ENCODE measurements around the gene DNAH8. TPM values are rescaled to one million over a fixed set of nuclear protein-coding genes. Genes with fewer than 3 reads are reported as not detected.

Gene DNAH8
- total and polyA plus RNA-seq, 10 donors = 0.20 to 15.6 (median 5.2) TPM

DNA sequence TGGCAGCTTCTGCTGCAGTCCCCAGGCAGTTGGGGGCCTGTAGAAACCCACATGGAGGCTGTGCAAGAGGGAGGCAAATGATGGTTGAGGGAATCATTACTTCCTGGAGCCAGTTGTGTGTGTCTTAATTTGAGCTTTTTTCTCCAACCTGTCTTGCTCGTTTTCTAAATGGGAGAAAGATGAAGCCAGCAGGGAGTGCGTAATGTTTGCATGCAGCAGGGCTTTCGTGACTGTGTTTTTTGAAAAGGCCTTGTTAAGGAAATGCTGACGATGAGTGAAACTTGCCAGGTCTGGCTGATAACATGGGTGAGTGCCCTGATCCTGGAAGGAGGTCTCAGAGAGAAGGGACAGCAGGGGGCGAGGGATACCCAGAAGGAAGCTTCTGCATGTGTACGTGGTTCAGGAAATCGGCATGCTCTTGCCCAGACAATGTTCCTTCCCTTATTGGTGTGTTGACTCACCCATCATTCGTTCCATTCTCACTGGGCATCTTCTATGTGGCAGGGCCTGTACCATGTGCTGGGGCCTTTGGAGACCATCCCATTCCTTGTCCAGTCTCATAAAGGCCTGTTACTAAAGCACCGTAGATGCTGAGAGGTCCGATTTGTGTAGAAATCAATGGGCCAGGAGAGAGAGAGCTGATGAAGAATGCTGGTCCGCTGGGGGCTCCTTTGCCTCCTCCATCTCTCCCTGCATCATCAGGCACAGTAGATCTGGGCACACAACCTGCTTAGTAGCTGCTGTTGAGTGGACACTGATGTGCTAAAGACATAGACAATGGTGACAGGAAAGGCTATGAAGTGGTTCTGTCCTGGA, 360.9 kb downstream of the DNAH8 start:
- H3K27ac ChIP-seq = no peak overlapping the region
- no peak for DNase-seq
- no peak overlapping the region for H3K4me3 ChIP-seq
- no peaks in the 10 kb centered on the region for H3K36me3 ChIP-seq
- WGBS, 5 donors = 71 to 77% (median 76%) methylated on average over 11 of the region's 11 CpGs
- no peaks in the 10 kb centered on the region for H3K4me1 ChIP-seq
- TF ChIP-seq CTCF (IDR thresholded peaks at IDR 0.05 in 8 of 11, conservative IDR thresholded peaks at IDR 0.05 in 3 of 11) (no peak), POLR2A (IDR thresholded peaks at IDR 0.05) (no peak), POLR2AphosphoS5 (IDR thresholded peaks at IDR 0.05) (no peak)
- peaks cover 0 to 12% (median 0%) of the 10 kb centered on the region in 7 donors for H3K27me3 ChIP-seq (replicated peaks in 1 of 7)
- intact Hi-C loops (cut with DNase I; ENCODE audit: low total_unique reads) = no loop called here
- no peaks in the 10 kb centered on the region for H3K9me3 ChIP-seq

GRCh38 chr6:39076623-39077535, 361.8 kb downstream of the DNAH8 start:
- Histone ChIP-seq H3K9me3 (no peaks in the 10 kb centered on the region), H3K27ac (no peak overlapping the region), H3K4me3 (no peak overlapping the region), H3K27me3 (replicated peaks in 1 of 7) (peaks cover 0 to 7% (median 0%) of the 10 kb centered on the region in 7 donors), H3K4me1 (no peaks in the 10 kb centered on the region), H3K36me3 (no peaks in the 10 kb centered on the region)
- WGBS, 5 donors = 62 to 81% (median 71%) methylated on average over 8 to 9 of the region's 9 CpGs
- no peak for DNase-seq
- intact Hi-C loops (cut with DNase I; ENCODE audit: low total_unique reads) = no loop called here
- TF ChIP-seq POLR2AphosphoS5 (IDR thresholded peaks at IDR 0.05) (no peak), CTCF (IDR thresholded peaks at IDR 0.05 in 8 of 11, conservative IDR thresholded peaks at IDR 0.05 in 3 of 11) (no peak), POLR2A (IDR thresholded peaks at IDR 0.05) (no peak)

GRCh38 chr6:39077882-39078594, 362.9 kb downstream of the DNAH8 start:
- Histone ChIP-seq H3K27ac (no peak overlapping the region), H3K4me1 (no peaks in the 10 kb centered on the region), H3K9me3 (no peaks in the 10 kb centered on the region), H3K27me3 (replicated peaks in 1 of 7) (peaks cover 0 to 13% (median 0%) of the 10 kb centered on the region in 7 donors), H3K36me3 (no peaks in the 10 kb centered on the region), H3K4me3 (no peak overlapping the region)
- DNase-seq = no peak
- TF ChIP-seq POLR2AphosphoS5 (IDR thresholded peaks at IDR 0.05) (no peak), CTCF (IDR thresholded peaks at IDR 0.05 in 8 of 11, conservative IDR thresholded peaks at IDR 0.05 in 3 of 11) (no peak), POLR2A (IDR thresholded peaks at IDR 0.05) (no peak)
- 82 to 90% (median 85%) methylated on average over 11 of the region's 11 CpGs for WGBS, 5 donors
- intact Hi-C loops (cut with DNase I; ENCODE audit: low total_unique reads) = no loop called here

Data from spleen (tissue), 11 donors.